GM21381 (cell line): ENCODE measurements around the gene LAPTM5.
"Not testable (repeated sequence)": the region's sequence is repeated elsewhere in the genome, so short reads cannot be mapped to it uniquely, and the experiment has no call there.

ENCODE experiments used
- ATAC-seq: cut with Tn5 transposase; IDR thresholded peaks from one replicate; pipeline ENCODE4 v1.9.1; 2021; ENCODE audit warnings: mild to moderate bottlenecking, moderate library complexity; ENCODE audit not compliant: unreplicated experiment

Gene LAPTM5, protein sequence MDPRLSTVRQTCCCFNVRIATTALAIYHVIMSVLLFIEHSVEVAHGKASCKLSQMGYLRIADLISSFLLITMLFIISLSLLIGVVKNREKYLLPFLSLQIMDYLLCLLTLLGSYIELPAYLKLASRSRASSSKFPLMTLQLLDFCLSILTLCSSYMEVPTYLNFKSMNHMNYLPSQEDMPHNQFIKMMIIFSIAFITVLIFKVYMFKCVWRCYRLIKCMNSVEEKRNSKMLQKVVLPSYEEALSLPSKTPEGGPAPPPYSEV

DNA sequence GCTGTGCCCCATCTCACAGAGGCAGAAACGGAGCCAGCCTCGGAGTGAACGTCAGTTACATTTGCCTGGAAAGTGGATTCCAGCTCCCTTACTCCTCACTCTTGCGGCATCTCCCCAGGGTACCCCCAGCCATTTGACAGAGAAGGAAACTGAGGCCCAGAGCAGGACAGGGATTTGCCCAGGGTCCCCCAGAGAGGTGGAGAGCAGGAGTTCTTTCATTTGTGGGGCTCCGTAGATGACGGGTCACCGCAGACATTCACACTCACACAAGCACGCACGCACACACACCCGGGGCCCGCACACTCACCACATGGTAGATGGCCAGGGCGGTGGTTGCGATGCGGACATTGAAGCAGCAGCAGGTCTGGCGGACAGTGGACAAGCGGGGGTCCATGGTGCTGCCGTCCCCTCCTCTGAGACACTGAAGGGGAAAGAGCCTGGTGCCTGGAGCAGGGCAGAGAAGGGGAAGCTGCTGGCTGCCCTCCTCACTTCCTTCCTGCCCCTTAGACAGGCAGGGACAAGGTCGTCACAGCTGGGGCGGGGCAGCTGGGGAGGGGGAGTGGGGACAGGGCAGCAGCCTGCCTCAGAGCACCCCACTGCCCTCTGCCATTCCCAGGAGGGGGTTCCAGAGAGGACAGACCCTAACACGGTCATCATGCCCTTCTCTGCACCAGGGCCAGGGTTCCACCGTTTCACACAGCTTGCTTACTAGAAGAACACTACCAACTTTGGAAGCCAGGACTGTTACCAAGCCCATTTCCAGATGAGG lies at the start of gene LAPTM5:
TSS of gene LAPTM5 (minus strand) at position 423 of the 769 bp plus-strand sequence. CDS start at position 394, 29 bp downstream.
- no peak for ATAC-seq

DNA sequence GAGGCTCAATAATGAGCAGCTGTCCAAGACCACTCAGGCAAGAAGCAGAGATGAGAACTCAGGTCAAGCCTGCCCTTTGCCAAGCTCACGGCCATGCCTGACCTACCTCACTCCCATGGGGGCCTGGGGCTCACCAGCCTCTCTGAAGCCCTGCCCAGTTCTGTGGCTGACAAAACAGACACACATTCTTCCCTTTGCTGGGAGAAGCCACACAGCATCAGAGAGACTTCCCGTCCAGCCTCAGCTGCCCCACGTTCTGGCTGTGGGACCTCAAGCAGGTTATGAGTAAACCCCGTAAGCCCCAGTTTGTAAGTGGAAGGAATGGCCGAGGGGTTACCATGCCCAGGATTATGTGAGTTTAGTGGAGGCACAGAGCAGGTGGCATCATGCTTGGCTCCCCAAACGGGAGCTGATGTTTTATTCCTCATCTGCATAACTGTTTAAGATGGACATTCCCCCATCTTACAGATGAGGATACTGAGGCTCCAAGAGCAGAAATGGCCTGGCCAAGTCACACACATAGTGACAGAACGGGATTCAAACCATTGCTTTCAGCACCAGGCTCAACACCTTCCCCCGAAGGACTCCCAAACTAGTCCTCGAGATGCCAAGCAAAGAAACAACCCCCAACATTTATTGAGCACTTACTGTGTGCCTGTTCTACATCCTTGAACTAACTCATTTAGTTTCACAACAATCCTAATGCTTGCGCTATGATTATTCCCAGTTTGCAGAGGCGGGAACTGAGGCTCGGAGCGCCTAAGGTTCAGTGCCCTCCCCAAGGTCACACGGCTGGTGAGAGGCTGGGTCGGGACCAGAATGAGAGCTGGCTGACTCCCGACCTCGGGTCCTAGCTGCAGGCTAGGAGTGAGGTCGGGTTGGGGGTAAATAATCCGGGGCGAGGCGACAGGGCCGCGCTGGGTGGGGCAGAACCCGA lies 49.1 kb upstream of the LAPTM5 start:
- ATAC-seq: no peak

DNA sequence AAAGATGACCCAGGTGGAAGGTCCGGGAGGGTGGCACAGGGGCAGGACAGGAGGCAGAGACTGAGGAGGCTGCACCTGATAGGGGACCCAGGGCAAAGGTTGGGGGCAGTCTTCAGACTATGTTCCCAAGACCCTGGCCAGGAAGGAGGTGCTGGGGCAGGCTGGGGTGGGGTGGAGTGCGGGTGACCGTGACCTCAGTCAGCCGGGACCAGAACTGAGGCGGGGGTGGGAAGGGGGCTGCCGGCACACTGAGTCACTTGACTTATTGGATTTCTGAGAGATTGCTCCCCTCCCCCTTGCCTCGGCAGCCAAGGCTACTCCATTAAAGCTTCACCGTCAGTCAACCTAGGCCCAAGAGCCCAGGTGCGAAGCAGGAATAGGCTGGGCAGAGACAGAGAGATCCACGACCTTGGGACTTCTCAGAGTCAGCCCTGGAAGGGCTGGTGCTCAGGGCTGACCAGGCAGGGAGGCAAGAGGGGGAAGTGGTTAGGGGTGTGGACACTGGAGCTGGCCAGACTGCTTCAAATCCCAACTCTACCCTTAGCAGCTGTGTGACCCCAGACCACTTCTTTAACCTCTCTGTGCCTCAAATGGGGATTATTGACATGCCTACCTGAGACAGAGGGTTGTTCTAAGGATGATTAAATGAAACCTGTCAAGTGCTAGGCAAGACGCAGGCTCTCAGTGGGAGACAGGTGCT lies 47.9 kb upstream of the LAPTM5 start:
- no peak for ATAC-seq

DNA sequence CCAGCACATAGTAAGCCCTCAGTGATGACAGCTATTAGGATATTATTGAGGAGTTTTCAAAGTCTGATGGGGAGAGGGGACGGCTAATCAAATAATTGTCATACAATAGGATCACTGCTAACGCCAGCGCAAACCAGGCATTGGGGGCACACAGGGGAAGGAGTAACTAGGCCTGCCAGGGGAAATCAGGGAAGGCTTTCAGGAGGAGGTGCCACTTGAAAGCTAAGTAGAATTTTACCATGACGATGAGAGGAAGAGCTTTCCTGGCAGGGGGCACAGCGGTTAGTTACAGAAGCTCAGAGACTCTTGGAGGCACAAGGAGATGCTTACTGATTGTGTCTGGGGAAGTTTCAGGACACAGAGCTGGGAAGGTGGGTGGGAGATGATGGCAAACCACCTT lies 47.2 kb upstream of the LAPTM5 start:
- ATAC-seq: no peak

DNA sequence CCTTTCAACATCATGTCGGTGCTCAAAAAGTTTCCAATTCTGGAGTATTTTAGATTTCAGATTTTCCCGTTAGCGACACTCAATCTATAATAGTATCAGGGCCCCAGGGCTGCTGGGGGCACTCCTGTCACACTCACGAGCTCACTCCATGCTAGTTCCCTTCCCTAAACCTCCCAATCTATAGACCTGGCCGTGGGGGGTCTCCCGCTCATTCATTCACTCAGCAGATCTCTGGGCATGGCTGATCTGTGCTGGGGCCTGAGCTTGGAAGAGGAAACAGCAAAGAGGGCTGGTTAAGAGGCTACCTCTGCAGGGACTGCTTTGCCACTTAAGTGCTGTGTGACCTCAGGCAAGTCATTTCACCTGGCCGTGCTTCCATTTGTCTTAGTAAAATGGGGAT lies 46.8 kb upstream of the LAPTM5 start:
- ATAC-seq: no peak

DNA sequence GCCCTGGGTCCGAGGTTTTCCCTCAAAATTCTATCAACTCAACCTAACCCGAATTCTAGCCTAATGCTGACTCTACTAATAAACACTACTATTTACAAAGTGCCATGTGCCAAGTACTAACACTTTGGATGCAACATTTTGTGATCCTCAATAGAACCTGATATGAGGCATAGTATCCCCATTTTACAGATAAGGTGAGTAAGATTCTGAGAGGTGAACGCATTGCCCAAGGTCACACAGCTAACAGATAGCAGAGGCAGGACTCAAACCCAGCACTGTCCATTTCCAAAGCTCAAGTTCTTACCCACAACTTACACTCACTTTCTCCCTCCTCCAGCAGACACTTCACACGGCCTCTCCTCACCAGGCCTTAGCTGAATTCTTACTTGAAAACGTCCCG lies 46.0 kb upstream of the LAPTM5 start:
- ATAC-seq: no peak

DNA sequence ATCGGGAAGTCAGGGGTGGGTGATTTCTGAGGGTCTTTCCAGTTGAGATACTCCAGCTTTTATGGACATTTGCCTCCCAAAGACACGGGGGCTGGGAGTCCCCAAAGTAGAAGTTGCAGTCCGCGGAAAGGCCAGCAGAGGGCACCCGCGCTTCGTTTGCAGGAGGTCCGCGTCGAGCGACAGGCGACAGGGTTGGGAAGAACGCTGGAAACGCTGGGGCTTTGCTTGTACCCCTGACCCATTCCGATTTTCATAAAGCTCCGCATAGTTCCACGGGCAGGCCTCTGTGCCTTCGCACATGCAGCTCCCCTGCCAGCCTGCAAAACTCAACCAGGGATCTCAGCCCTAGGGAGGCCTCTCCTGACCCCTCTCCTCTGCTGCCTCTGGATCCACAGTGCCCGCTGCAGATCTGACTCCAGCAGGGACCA lies 44.2 kb upstream of the LAPTM5 start:
- ATAC-seq: no peak

DNA sequence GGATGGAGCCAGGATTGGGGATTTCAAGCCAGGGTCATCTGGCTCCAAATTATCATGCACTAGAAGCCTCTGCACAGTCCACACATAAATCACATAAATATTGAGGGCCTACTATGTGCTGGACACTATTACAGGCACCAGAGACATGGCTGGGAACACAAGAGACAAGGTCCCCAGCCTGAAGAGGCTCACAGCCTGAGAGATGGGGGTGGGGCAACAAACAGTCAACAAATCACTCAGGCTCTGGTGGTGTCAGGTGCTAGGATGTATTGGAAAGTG lies 41.6 kb upstream of the LAPTM5 start:
- no peak for ATAC-seq

DNA sequence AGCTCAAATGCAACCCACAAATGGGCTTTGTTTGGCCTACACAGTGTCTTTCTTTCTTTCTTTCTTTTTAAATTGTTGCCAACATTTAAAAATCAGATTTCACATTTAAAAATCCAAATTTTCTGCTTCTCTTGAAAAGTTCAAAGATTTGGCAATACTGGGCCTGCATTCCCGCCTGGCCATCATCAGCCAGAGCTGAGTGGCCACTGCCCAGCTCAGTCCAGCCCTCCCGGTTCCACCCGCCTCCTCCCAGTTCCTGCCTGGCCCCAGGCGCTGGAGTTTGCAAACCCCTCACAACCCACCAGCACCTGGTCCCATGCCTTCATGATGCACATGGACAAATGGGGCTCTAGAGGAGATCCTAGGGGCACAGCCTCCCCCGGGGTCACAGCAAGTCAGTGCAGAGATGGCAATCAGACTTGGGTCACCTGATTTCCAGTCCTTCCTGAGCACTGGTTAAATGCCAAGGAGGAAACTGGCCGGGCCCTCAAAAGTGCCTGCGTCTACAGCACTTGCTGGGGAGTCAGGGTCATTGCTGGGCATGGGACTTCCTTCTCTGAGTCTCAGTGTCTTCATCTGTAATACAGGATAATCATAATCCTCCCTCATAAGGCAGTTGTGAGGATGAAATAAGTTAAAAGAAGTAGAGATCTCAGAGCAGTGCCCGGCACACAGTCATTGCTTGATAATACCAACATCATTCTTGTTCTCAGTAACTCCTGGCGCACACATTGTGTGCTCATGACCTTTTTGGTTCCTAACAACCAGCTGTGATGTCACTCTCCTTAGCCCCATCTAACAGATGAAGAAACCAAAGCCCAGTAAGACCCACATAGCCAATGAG lies 41.0 kb upstream of the LAPTM5 start:
- ATAC-seq: no peak

DNA sequence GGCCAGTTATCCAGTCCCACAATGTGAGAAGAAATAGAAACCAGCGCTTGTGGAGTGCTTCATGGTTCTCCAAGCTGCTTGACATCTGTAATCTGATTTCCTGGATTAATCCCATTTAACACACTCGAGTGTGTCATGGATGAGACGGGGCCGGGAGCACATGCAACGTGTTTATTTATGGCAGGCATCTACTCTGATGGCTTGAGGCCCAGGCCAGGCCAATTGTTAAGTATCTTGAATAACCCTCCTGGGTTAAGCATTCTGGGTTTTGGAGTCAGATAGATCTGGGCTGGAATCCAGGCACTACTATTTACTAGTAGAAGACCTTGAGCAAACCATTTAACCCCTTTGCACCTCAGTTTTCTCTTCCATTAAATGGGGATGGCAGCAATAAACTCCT lies 37.5 kb upstream of the LAPTM5 start:
- no peak for ATAC-seq

DNA sequence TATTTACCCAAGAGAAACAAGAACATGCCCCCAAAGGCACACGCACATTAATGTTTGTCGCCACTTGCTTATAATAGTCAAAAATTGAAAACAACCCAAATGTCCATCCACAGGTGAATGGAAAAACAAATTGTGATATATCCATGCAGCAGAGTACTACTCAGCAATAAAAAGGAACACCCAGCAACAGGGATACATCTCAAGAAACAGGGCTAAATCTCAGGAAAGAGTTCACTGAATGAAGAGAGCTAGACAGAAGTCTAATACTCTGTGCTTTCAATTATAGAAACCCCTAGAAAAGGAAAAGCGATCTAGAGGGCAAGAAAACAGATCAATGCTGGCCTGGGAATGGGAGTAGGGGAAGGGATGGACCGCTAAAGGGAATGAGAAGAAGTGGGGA lies 36.7 kb upstream of the LAPTM5 start:
- ATAC-seq: no peak

DNA sequence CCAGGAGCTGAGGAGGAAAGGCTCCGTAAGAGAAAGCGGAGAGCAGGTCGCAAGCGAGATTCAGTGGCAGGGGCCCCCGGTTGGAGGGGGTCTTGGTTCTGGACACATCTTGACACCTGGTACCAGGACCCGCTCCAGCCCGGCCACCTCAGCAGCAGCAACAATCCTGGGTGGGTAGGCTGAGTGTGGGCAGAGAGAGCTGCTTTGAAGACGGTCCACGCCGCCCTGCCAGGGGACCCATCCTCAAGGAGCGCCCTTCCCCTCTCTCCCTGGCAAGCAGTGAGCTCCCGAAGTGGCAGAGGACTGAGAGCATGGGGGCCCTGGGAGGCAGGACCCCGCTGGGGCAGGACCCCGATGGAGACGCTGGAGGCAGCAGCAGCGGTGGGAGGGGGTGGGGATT lies 35.6 kb upstream of the LAPTM5 start:
- no peak for ATAC-seq

DNA sequence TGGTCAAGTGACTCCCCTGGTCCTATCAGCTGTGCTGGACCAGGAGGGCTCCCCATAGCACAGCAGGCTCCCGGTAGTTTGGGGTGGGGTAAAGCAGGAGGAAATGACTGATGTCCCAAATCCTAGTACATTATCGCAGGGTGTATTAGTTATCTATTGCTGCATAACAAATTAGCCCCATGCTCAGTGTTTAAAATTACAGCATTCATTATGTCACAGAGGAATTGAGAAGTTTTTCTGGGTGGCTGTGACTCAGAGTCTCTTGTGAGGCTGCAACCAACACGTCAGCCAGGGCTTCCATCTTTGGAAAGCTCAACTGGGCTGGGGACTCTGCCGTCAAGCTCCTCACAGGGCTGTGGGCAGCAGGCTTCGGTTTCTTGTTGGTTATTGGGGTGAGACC lies 34.3 kb upstream of the LAPTM5 start:
- no peak for ATAC-seq

DNA sequence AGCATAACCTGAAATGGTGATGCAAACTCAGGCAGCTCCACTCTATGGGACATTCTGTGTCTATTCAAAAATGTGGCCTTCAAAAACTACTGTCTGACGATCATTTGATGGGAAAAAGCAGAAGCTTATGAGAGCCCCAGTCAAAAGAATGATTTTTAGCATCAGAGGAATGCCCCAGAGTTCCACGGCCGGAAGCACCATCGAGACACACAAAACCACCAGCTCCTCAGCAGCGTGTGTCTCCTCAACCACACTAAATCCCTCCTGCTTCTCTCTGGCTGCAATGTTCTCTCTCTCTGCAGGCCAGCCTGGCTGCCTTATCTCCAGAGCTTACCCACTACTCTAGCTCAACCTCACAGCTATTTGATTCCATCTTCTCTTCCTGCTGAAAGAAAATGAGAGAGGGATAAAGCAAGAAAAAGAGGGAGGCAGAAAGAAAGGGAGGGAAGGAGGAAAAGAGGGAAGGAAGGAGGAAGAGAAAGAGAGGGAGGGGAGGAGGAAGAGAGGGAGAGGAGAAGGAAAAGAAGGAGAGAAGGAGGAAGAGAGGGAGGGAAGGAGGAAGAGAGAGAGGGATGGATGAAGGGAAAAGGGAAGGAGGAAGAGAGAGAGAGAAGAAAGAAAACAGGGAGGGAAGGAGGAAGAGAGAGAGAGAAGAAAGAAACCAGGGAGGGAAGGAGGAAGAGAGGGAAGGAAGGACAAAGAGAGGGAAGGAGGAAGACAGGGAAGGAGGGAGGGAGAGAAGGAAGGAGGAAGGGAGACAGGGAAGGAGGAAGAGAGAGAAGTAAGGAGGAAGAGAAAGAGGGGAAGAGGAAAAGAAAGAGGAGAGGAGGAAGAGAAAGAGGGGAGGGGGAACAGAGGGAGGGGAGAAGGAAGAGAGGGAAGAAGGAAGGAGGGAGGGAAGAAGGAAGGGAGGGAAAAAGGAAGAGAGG lies 33.5 kb upstream of the LAPTM5 start:
- ATAC-seq: no peak

DNA sequence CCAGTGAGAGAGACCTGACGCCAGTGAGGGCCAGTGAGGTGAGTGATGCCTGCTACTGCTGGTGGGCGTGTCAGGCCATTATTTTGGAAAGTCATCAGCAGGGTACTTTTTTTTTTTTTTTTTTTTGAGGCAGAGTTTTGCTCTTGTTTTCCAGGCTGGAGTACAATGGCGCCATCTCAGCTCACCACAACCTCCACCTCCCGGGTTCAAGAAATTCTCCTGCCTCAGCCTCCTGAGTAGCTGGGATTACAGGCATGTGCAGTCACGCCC lies 32.6 kb upstream of the LAPTM5 start:
- not testable (repeated sequence) for ATAC-seq

DNA sequence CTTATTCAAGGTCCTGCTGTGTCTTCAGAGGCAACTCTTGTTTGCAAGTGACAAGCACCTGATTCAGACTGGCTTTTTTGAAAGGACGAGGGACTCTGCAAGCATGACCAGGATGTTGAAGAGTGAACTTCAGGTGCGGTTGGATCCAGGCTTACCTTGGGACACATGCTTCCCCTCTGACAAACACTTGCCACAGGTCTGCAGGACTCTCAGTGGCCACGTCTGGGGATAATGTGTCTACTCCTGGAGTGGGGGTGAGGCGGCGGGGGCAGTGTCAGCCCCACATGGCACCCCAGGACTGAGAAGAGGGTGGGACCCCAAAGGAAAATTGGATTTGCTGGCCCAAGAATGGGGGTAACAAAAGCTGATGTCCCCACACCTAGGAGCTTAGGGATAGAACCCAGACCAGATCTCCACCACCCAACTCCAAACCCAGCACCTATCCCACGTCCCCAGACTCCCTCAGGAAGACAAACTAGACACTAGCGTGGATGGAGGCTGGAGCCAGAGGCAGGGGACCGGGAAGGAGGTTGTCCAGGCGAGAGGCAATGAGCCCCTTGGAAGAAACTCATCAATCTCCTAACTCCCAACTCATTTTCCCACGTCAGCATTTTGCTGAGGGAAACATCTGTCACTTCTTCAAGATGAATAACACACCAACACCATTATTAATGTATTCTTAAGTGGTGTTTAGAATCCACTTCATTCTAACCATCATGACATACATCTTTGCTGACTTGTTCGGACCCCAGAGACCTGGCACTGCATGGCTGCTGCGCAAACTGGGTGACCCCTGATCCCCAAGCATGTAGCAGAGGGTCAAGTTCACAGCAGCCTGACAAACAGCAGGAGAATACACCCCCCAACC lies 32.0 kb upstream of the LAPTM5 start:
- no peak for ATAC-seq

DNA sequence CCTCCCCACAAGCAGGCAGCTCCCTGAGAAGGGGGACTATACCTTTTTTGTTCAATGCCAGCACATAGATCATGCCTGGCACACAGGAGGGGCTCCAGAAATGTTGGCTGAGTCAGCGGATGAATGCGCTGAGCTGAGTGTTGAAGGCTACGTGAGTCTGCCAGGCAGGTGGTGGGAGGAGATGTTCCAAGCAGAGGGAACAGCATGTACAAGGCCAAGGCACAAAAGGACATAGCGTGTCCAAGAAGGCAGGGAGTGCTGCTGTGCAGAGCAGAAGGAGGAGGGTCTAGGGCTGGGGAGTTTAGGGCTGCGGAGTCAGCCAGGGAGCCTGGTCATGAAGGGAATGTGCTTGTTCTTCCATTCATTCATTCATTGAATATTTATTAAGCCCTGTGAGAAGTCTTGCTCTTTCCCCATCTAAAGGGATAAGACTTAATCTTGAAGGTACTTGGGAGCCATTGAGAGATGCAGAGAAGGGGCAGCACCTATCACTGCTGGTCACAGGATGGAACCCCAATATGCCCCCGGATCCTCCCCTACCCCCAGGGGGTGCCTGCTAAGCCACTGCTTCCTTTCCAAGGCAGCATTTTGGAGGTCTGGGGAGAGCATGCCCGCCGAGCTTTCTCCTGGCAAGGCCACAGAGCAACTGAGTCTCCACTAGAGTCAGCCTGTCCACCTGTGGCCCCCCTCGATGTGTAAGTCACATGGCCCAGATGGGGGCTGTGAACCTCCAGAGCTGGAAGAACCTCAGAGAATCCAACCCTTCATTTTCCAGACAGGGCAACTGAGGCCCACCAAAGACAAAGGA lies 31.2 kb upstream of the LAPTM5 start:
- no peak for ATAC-seq
